Astrocyte of the spinal cord (primary cell): Measurements from ENCODE around the gene FAF2.
A peak's percentile ranks its signal among the peaks of the same experiment; 100 is the strongest.

Experiments
- DNase-seq: peaks from one replicate; pipeline ENCODE4 v3.0.0; 2011; ENCODE audit warnings: low read depth, low spot score
- H3K4me3 ChIP-seq: 2 replicates; pipeline ENCODE4 v1.5.1; 2011; ENCODE audit warnings: low read depth, mild to moderate bottlenecking, low read length, moderate library complexity
- in situ Hi-C: cut with HindIII; loops from 2 replicates; pipeline ENCODE4 v1.10.0; 2017; ENCODE audit warnings: low sequenced_read_pairs
- TF ChIP-seq, protein P1 (sequence below): IDR thresholded peaks from 2 replicates; pipeline ENCODE4 v1.5.1; 2012; ENCODE audit warnings: low read depth, mild to moderate bottlenecking, low read length, inconsistent platforms

Gene FAF2

DNA sequence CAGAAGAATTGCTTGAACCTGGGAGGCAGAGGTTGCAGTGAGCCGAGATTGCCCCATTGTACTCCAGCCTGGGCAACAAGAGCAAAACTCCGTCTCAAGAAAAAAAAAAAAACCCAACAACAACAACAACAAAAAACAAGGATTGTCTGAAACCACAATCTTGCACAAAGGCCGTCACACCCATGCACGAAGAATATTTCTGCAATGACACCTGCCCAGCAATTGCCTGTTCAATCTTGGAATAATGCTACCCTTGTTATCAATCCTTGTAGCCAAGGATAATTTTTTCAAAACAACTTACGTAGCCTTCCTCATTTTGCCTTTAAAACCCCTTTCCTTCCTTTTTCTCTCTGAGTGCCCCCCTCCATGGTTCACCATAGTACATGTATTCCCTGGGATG, 28.1 kb upstream of the FAF2 start:
- in situ Hi-C loops, result no loop called here
- no peak overlapping the region for H3K4me3 ChIP-seq
- no peak for DNase-seq
- TF ChIP-seq, protein P1, sequence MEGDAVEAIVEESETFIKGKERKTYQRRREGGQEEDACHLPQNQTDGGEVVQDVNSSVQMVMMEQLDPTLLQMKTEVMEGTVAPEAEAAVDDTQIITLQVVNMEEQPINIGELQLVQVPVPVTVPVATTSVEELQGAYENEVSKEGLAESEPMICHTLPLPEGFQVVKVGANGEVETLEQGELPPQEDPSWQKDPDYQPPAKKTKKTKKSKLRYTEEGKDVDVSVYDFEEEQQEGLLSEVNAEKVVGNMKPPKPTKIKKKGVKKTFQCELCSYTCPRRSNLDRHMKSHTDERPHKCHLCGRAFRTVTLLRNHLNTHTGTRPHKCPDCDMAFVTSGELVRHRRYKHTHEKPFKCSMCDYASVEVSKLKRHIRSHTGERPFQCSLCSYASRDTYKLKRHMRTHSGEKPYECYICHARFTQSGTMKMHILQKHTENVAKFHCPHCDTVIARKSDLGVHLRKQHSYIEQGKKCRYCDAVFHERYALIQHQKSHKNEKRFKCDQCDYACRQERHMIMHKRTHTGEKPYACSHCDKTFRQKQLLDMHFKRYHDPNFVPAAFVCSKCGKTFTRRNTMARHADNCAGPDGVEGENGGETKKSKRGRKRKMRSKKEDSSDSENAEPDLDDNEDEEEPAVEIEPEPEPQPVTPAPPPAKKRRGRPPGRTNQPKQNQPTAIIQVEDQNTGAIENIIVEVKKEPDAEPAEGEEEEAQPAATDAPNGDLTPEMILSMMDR, result no peak

DNA sequence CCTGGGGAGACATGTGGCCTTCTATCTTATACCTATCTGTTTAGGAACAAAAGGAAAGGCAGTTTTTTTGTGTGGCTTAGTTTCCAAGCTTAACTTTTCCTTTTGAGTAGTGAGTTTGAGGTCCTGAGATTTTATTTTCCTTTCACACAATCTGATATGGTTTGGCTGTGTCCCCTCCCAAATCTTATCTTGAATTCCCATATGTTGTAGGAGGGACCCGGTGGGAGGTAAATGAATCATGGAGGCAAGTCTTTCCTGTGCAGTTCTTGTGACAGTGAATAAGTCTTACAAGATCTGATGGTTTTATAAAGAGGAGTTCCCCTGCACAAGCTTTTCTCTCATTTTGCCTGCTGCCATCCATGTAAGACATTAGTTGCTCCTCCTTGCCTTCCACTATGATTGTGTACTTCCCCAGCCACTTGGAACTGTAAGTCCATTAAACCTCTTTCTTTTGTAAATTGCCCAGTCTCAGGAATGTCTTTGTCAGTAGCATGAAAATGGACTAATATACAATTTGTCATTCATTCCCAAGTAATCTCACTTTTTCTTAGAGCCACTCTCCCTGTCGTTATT, 27.1 kb upstream of the FAF2 start:
- no peak overlapping the region for H3K4me3 ChIP-seq
- in situ Hi-C loops, result no loop called here
- TF ChIP-seq, protein P1, result no peak
- DNase-seq, result no peak

DNA sequence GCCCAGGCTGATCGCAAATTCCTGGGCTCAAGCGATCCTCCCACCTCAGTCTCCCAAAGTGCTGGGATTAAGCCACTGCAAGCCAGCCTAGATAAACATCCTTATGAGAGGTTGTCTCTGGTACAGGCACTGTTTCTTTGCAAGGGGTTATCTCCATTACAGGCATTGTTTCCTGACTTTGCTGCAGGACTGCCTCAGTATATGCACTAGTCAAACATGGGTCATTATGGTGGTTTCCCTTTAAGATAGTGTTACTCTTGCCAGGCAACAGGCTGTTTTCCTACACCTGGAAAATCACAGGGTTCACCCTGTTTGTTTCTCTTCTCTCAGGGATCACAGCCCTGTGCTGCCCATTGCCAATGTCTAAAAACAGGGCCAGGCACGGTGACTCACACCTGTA, 24.0 kb upstream of the FAF2 start:
- TF ChIP-seq, protein P1, result no peak
- no peak overlapping the region for H3K4me3 ChIP-seq
- DNase-seq, result no peak
- in situ Hi-C loops, result no loop called here

DNA sequence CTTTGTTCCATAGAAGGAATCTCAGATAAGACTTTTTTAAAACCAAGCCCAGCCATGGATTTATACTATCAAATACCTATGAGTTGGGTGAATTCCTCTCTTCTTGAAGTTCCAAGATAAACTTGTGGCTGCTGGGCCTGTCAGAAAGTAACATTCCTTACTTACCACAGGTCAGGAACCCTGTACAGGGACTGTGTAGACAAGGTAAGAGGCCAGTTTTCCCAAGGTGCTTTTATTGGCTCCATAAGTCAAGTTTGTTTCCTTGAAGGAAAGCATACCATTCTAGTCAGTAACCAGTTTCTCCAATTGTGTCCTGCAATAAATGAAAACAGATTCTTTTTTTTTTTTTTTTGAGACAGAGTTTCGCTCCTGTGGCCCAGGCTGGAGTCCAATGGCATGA, 23.0 kb upstream of the FAF2 start:
- peak; percentile 52 for DNase-seq
- H3K4me3 ChIP-seq, result no peak overlapping the region
- in situ Hi-C loops, result no loop called here
- TF ChIP-seq, protein P1, result no peak

DNA sequence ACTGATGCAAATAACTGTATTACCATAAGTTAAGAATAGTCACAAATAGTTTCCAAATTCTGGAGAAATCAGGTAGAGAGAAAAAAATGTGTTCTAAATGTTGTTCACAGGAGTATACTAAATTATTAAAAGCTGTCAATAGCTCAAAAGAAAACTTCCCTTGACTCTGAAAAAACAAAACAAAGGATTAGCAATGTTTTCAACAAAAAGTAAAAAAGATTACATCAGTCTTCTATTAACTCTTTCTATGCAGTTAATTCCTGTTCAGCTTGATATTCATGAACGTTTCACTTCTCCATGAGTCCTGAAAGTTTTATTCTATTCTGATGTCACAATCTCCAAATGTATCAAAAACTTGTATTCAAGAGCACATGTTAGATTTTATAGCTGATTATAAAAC, 22.4 kb upstream of the FAF2 start:
- no peak overlapping the region for H3K4me3 ChIP-seq
- DNase-seq, result no peak
- in situ Hi-C loops, result no loop called here
- TF ChIP-seq, protein P1, result no peak

DNA sequence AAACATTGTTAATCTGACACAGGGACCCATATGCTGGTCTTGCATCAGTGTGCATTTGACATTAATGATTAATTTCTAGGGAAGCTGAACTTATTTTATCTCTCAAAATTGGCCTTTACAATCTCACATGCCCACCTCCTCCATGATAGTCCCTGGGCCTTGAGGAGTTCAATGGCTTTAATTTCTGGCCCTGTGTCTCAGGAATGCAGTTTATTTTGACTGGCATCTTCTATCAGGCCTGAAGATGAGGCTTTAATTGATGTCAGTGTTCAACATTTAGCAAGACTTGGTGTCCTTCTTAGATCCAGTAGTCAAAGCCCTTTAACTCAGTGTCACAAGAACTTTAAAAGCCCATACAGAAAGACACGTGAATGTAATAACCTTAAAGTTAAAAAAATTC, 21.3 kb upstream of the FAF2 start:
- no peak for DNase-seq
- TF ChIP-seq, protein P1, result no peak
- in situ Hi-C loops, result no loop called here
- no peak overlapping the region for H3K4me3 ChIP-seq

DNA sequence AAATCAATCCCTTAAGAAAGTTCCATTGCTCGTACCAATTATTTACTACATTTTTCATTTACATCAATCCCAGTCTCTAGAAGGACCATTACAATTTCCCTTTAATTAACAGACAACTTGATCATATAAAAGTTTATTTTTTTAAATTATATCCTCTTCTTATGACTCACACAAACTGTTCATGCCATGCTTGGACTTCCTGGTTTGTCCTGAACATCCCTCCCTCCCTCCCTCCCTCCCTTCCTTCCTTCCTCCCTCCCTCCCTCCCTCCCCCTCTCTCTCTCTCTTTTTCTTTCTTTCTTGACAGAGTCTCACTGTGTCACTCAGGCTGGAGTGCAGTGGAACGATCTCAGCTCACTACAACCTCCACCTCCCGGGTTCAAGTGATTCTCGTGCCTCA, 20.2 kb upstream of the FAF2 start:
- H3K4me3 ChIP-seq, result no peak overlapping the region
- in situ Hi-C loops, result no loop called here
- TF ChIP-seq, protein P1, result no peak
- DNase-seq, result no peak
